CD4-positive, alpha-beta T cell treated with Interleukin-4 for 4 hours (primary cell): ENCODE measurements around the gene STK32C.
"Not testable (repeated sequence)": the region's sequence is repeated elsewhere in the genome, so short reads cannot be mapped to it uniquely, and the experiment has no call there.

Experiments used
- DNase-seq: peaks from one replicate; pipeline ENCODE4 v3.0.0-alpha.2; 2020

STK32C gene

DNA sequence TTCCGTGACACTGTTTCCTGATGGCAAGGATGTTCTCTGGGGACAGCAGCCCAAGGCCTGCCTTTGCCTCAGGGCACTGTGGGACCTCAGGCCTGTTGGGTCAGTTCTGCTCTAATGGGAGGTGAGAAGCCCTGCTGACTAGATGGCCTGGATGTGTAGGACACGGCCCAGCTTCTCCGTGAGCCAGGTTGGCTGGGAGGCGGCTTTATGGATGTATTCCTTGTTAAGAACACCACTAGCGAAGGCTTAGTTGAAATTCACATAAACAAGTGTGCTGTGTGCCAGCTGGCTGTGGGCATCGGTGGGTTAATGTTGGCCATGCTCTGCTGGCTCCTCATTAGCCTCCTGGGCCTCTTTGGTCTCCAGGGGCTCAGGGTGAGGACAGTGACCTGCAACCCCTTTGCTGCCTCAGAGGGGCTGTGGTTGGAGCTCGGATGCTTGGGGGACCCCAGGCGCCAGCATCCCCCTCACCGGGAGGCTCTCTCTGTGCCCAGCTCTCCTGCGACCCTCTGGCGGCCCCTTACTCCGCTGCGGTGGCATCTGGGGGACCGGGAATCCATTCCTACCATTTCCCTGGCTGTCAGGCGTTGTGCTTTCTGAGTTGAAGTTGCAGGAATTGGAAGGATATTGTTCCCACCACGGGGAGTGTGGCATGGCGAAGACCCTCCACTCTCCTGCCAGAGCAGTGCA is 143.8 kb downstream of the STK32C start:
- DNase-seq = no peak

DNA sequence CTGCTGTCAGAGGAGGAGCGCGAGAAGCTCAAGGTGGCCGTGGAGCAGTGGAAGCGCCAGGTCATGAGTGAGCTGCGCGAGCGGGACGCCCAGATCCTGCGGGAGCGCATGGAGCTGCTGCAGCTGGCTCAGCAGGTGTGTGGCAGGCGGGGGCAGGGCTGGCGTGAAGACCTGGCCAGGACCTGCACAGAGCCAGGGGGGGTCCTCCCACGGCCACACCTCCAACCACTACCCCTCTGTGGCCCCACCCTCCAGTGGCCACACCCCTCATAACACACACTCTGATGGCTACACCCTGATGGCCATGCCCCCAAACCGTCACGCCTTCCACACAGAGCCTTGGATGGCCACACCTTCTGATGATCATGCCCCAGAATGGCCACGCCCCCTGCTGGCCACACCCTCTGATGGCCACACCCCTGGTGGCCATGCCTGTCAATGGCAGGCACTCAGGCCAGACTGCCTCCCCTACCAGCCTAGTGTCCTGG is 144.4 kb downstream of the STK32C start:
- no peak for DNase-seq

DNA sequence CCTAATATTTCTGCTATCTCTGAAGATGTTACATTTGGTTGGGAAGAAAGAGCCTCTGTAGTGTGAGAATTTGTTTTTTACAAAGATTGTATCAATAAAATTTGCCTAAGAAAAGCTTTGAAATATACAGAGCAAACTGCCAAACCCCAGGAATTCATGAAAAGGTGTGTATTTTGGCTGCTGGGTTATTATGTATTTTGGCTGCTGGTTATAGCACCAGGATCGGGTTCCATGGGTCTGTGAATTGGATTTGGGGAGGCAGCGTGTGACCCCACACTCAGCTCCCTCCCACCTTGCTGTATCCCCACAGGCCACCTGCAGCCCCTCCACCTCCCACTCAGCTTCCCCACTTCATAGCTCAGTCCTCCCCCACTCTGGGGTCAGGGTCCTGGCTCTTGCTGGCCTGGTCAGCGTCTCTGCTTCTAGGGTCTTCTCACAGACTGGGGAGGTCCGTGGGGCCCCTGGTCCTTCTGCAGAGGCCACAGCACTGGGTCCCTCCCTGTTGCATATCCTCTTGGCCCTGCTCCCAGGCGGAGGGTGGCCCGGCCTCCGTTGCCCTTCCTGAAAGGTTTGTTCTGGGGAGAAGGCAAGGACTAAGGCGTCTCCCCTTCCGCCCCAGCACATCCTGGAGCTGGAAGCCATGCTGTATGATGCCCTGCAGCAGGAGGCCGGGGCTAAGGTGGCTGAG is 145.0 kb downstream of the STK32C start:
- no peak for DNase-seq

DNA sequence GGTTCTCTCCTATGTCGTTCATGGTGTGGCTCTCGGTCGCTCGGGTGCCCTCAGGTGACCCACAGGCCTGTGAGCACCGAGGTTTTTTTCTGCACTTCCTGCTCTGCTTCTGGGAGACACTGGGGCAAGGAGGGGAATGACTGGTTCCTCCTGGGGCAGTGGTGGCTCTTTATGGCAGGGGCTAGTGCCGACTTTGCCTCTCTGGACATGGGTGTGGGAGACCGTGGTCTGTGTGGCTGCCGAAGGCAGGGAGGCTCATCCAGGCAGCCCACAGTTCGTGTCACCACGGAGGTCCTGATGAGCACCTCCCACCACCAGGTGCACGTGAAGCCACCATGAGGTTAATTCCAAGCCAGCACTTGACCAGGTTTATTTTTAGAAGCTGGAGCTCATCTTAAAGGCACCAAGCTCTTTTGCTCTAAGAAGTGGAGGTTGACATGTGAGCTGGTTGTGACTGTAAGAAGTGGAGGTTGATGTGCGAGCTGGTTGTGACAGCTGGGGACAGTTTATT is 145.7 kb downstream of the STK32C start:
- DNase-seq = no peak

DNA sequence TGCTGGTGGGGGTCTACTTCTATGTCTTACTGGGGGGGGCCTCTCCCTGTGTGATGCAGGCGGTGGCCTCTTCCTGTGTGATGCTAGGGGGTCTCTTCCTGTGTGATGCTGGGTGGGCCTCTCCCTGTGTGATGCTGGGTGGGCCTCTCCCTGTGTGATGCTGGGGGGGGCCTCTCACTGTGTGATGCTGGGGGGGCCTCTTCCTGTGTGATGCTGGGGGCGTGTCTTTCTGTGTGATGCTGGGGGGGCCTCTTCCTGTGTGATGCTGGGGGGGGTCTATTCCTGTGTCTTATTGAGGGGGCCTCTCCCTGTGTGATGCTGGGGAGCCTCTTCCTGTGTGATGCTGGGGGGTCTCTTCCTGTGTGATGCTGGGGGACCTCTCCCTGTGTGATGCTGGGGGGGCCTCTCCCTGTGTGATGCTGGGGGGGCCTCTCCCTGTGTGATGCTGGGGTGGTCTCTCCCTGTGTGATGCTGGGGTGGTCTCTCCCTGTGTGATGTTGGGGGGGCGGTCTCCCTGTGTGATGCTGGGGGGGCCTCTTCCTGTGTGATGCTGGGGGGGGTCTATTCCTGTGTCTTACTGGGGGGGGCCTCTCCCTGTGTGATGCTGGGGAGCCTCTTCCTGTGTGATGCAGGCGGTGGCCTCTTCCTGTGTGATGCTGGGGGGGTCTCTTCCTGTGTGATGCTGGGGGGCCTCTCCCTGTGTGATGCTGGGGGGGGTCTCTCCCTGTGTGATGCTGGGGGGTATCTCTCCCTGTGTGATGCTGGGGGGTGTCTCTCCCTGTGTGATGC is 146.7 kb downstream of the STK32C start:
- DNase-seq = not testable (repeated sequence)

DNA sequence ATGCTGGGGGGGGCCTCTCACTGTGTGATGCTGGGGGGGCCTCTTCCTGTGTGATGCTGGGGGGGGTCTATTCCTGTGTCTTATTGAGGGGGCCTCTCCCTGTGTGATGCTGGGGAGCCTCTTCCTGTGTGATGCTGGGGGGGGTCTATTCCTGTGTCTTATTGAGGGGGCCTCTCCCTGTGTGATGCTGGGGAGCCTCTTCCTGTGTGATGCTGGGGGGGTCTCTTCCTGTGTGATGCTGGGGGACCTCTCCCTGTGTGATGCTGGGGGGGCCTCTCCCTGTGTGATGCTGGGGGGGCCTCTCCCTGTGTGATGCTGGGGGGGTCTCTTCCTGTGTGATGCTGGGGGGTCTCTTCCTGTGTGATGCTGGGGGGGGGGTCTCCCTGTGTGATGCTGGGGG is 147.5 kb downstream of the STK32C start:
- not testable (repeated sequence) for DNase-seq

DNA sequence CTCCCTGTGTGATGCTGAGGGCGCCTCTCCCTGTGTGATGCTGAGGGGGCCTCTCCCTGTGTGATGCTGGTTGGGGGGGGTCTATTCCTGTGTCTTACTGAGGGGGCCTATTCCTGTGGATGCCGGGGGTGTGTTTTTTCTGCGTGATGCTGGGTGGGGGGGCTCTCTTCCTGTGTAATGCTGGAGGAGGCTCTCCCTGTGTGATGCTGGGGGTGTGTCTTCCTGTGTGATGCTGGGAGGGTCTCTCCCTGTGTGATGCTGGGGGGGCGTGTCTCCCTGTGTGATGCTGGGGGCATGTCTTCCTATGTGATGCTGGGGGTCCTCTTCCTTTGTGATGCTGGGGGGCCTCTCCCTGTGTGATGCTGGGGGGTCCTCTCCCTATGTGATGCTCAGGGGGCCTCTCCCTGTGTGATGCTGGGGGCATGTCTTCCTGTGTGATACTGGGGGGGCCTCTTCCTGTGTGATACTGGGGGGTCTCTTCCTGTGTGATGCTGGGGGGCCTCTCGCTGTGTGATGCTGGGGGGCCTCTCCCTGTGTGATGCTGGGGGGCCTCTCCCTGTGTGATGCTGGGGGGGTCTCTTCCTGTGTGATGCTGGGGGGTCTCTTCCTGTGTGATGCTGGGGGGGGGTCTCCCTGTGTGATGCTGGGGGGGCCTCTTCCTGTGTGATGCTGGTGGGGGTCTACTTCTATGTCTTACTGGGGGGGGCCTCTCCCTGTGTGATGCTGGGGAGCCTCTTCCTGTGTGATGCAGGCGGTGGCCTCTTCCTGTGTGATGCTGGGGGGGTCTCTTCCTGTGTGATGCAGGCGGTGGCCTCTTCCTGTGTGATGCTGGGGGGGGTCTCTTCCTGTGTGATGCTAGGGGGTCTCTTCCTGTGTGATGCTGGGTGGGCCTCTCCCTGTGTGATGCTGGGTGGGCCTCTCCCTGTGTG is 148.2 kb downstream of the STK32C start:
- DNase-seq = peak; percentile 49

DNA sequence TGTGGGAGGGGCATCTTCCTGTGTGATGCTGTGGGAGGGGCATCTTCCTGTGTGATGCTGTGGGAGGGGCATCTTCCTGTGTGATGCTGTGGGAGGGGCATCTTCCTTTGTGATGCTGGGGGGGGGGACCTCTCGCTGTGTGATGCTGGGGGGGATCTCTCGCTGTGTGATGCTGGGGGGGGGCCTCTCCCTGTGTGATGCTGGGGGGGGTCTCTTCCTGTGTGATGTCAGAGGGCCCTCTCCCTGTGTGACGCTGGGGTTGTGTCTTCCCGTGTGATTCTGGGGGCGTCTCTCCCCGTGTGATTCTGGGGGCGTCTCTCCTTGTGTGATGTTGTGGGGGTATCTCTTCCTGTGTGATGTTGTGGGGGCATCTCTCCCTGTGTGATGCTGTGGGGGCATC is 148.9 kb downstream of the STK32C start:
- DNase-seq = peak; percentile 47

DNA sequence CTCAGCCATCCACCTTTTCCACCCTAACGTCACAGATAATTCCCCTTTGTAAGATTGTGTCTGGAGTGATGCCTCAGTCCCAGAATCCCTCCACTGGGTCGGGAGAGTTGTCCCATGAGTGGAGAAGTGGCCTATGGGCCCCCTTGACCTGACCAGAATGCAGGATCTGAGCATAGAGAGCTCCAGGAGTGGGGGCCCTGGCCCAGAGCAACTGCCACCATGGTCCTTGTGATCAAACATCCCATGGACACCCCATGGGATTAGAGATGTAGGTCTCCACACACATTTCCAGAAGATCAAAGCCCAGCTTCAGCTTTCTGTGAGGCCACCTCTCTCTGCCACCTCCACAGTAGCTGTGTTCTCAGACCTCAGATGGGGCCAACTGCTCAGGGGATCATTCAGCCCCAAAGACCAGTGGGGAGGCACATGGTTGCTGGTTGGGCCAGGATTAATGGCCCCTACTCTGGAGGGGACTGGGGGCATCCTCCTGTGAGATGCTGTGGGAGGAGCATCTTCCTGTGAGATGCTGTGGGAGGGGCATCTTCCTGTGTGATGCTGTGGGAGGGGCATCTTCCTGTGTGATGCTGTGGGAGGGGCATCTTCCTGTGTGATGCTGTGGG is 149.5 kb downstream of the STK32C start:
- peak; percentile 27 for DNase-seq
